HepG2 (cell line): ENCODE results near the gene NHSL1. TPM values are rescaled to one million over a fixed set of nuclear protein-coding genes. Genes with fewer than 3 reads are reported as not detected.

Experiments used
- ATF7-NPFF ChIP-seq: sonication (generic); formaldehyde crosslinking; IDR thresholded peaks from 2 replicates; pipeline ENCODE4 v1.8.1; 2023; ENCODE audit warnings: mild to moderate bottlenecking, low read depth, missing genetic modification reagents, moderate library complexity
- PCBP2 ChIP-seq: fragments of 200-400 bp; formaldehyde crosslinking; optimal IDR thresholded peaks from 2 replicates; pipeline ENCODE3; 2018; ENCODE audit warnings: low read length, low read depth; ENCODE audit not compliant: poor library complexity, severe bottlenecking
- ZNF143 ChIP-seq: sonication (generic); formaldehyde crosslinking; IDR thresholded peaks from 2 replicates; pipeline ENCODE4 v1.4.0; 2020; ENCODE audit warnings: missing genetic modification reagents
- ZNF282 ChIP-seq: fragments of 450-650 bp; IDR thresholded peaks from 2 replicates; pipeline ENCODE4 v1.6.1; 2018; ENCODE audit not compliant: partially characterized antibody
- ZSCAN9 ChIP-seq: IDR thresholded peaks from 2 replicates; pipeline ENCODE4 v1.6.1; 2016; ENCODE audit warnings: borderline replicate concordance
- polyA plus RNA-seq, 8 experiments: library from polyadenylated mRNA; depleted of rRNA in 3 of 8; stranded (reverse) in 7 of 8; unstranded in 1 of 8; fragments of >200 nt; fragmentation: Illumina TruSeq in 4 of 8; extraction: Trizol in 4 of 8; gene quantifications; 2 replicates each; pipeline versions ENCODE4 v1.2.1 to v1.2.3, GENCODE V29; 2011 to 2016; ENCODE audit warnings: low read depth in 4 of 8, missing spikeins in 1 of 8, mixed read lengths in 1 of 8; ENCODE audit not compliant: insufficient read depth in 1 of 8
- total RNA-seq, 5 experiments: library from RNA; depleted of rRNA; stranded (reverse); fragments of >200 nt; fragmentation: Illumina TruSeq; extraction: Trizol; gene quantifications; 2 replicates each; pipeline ENCODE4 v1.2.3, GENCODE V29; 2016; ENCODE audit warnings: low read depth in 1 of 5
- TF ChIP-seq, protein P1 (sequence below): sonication (generic); formaldehyde crosslinking; IDR thresholded peaks from 2 replicates; pipeline ENCODE4 v1.4.0; 2020; ENCODE audit warnings: missing genetic modification reagents
- TF ChIP-seq, protein P2 (sequence below), 2 experiments: IDR thresholded peaks; 2 replicates each; pipeline ENCODE4 v1.6.1; 2011 to 2012; ENCODE audit warnings: low read length in 2 of 2, borderline replicate concordance in 1 of 2, low read depth in 1 of 2, mild to moderate bottlenecking in 1 of 2, moderate library complexity in 1 of 2
- TF ChIP-seq, protein P3 (sequence below): sonication (generic); formaldehyde crosslinking; IDR thresholded peaks from 2 replicates; pipeline ENCODE4 v1.4.0; 2020; ENCODE audit warnings: missing genetic modification reagents, mild to moderate bottlenecking, borderline replicate concordance
- TF ChIP-seq, protein P4 (sequence below): IDR thresholded peaks from 2 replicates; pipeline ENCODE4 v1.6.1; 2016; ENCODE audit warnings: control low read depth
- TF ChIP-seq, protein P5 (sequence below): IDR thresholded peaks from 2 replicates; pipeline ENCODE4 v1.4.0; 2020; ENCODE audit warnings: mild to moderate bottlenecking, missing genetic modification reagents

NHSL1 gene
- total and polyA plus RNA-seq, 2 of the 13 experiments (the other 11 are each of a cell fraction or from before 2014, with no cell fraction given): 24.9 to 53.6 TPM

DNA sequence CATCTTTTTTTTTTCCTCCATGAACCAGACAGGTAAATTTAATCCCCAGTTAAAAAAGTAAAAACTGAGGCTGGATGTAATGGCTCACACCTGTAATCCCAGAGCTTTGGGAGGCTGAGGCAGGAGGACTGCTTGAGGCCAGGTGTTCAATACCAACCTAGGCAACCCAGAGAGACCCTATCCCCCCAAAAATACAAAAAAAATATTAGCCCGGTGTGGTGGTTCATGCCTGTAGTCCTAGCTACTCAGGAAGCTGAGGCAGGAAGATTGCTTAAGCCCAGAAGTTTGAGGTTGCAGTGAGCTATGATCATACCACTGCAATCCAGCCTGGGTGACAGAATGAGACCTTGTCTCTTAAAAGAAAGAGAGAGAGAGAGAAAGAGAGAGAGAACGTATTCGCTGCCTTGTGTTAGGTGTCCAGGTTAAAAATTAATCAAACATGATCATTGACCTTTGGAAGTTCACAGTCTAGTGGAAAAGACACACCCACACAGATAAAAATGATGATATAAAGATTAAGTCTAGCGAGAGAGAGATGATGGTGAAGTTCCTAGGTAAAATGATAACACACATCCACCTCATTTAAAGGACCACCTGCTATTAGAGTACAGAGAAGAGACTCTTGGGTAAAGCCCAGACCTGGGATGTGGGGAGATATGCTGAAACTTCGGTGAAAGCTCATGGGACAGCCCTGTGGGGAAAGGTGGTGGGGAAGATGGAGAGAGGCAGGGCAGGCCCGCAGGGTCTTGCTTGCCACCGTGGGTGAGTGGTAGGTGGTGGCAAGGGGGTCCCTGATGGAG lies 4.8 kb upstream of the NHSL1 start (continued):
- TF ChIP-seq, protein P1, sequence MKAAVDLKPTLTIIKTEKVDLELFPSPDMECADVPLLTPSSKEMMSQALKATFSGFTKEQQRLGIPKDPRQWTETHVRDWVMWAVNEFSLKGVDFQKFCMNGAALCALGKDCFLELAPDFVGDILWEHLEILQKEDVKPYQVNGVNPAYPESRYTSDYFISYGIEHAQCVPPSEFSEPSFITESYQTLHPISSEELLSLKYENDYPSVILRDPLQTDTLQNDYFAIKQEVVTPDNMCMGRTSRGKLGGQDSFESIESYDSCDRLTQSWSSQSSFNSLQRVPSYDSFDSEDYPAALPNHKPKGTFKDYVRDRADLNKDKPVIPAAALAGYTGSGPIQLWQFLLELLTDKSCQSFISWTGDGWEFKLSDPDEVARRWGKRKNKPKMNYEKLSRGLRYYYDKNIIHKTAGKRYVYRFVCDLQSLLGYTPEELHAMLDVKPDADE: no peak
- TF ChIP-seq ZNF143: no peak
- TF ChIP-seq, protein P2, sequence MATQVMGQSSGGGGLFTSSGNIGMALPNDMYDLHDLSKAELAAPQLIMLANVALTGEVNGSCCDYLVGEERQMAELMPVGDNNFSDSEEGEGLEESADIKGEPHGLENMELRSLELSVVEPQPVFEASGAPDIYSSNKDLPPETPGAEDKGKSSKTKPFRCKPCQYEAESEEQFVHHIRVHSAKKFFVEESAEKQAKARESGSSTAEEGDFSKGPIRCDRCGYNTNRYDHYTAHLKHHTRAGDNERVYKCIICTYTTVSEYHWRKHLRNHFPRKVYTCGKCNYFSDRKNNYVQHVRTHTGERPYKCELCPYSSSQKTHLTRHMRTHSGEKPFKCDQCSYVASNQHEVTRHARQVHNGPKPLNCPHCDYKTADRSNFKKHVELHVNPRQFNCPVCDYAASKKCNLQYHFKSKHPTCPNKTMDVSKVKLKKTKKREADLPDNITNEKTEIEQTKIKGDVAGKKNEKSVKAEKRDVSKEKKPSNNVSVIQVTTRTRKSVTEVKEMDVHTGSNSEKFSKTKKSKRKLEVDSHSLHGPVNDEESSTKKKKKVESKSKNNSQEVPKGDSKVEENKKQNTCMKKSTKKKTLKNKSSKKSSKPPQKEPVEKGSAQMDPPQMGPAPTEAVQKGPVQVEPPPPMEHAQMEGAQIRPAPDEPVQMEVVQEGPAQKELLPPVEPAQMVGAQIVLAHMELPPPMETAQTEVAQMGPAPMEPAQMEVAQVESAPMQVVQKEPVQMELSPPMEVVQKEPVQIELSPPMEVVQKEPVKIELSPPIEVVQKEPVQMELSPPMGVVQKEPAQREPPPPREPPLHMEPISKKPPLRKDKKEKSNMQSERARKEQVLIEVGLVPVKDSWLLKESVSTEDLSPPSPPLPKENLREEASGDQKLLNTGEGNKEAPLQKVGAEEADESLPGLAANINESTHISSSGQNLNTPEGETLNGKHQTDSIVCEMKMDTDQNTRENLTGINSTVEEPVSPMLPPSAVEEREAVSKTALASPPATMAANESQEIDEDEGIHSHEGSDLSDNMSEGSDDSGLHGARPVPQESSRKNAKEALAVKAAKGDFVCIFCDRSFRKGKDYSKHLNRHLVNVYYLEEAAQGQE (IDR thresholded peaks at IDR 0.05; ENCODE audit: borderline replicate concordance in 1 of 2, low read depth in 1 of 2, low read length in 2 of 2): peak in 1 of 2 experiments; percentile 50; a peak in 1 of 4 replicates
- TF ChIP-seq, protein P3, sequence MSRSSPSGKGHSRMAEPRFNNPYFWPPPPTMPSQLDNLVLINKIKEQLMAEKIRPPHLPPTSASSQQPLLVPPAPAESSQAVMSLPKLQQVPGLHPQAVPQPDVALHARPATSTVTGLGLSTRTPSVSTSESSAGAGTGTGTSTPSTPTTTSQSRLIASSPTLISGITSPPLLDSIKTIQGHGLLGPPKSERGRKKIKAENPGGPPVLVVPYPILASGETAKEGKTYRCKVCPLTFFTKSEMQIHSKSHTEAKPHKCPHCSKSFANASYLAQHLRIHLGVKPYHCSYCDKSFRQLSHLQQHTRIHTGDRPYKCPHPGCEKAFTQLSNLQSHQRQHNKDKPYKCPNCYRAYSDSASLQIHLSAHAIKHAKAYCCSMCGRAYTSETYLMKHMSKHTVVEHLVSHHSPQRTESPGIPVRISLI (CRISPR knock-in tag): peak; percentile 69; the same call in 1 of the 2 replicates
- no peak for TF ChIP-seq ZNF282
- TF ChIP-seq, protein P4, sequence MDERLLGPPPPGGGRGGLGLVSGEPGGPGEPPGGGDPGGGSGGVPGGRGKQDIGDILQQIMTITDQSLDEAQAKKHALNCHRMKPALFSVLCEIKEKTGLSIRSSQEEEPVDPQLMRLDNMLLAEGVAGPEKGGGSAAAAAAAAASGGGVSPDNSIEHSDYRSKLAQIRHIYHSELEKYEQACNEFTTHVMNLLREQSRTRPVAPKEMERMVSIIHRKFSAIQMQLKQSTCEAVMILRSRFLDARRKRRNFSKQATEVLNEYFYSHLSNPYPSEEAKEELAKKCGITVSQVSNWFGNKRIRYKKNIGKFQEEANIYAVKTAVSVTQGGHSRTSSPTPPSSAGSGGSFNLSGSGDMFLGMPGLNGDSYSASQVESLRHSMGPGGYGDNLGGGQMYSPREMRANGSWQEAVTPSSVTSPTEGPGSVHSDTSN (CRISPR knock-in tag): 0 out of 2 replicates have a peak, but pooled peaks have one; percentile 14
- no peak for TF ChIP-seq ATF7-NPFF (CRISPR knock-in tag)
- TF ChIP-seq ZSCAN9 (CRISPR knock-in tag): peak; percentile 88
- TF ChIP-seq, protein P5, sequence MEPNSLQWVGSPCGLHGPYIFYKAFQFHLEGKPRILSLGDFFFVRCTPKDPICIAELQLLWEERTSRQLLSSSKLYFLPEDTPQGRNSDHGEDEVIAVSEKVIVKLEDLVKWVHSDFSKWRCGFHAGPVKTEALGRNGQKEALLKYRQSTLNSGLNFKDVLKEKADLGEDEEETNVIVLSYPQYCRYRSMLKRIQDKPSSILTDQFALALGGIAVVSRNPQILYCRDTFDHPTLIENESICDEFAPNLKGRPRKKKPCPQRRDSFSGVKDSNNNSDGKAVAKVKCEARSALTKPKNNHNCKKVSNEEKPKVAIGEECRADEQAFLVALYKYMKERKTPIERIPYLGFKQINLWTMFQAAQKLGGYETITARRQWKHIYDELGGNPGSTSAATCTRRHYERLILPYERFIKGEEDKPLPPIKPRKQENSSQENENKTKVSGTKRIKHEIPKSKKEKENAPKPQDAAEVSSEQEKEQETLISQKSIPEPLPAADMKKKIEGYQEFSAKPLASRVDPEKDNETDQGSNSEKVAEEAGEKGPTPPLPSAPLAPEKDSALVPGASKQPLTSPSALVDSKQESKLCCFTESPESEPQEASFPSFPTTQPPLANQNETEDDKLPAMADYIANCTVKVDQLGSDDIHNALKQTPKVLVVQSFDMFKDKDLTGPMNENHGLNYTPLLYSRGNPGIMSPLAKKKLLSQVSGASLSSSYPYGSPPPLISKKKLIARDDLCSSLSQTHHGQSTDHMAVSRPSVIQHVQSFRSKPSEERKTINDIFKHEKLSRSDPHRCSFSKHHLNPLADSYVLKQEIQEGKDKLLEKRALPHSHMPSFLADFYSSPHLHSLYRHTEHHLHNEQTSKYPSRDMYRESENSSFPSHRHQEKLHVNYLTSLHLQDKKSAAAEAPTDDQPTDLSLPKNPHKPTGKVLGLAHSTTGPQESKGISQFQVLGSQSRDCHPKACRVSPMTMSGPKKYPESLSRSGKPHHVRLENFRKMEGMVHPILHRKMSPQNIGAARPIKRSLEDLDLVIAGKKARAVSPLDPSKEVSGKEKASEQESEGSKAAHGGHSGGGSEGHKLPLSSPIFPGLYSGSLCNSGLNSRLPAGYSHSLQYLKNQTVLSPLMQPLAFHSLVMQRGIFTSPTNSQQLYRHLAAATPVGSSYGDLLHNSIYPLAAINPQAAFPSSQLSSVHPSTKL (CRISPR knock-in tag): peak; percentile 96
- TF ChIP-seq PCBP2: no peak
